Measurements from ENCODE around the gene KLK11.

- no peak for TF ChIP-seq YY1 (IDR thresholded peaks at IDR 0.05; ENCODE audit: insufficient read depth, insufficient read length)
- no peak for TF ChIP-seq ZNF274 (IDR thresholded peaks at IDR 0.05; ENCODE audit: low read depth, low read length)
These were observed 28.4 kb downstream of the KLK11 start for GRCh38 chr19:50998061-50998460.
